Measurements from ENCODE around the gene BCAM. TPM values are rescaled to one million over a fixed set of nuclear protein-coding genes. Genes with fewer than 3 reads are reported as not detected.

The BCAM gene
- total and polyA plus RNA-seq, 2 donors (not counting 3 experiments of a cell fraction or from before 2014, with no cell fraction given): 23.9 to 28.5 TPM

GRCh38 chr19:44845612-44846454 is 36.9 kb downstream of the BCAM start, which contains the start of gene NECTIN2:
Gene NECTIN2 (plus strand): TSS chr19:44846297. CDS start chr19:44846526, 229 bp downstream.
- Histone ChIP-seq H3K27me3 (ENCODE audit: control insufficient read depth in 2 of 2, insufficient read depth in 2 of 2, low read length in 2 of 2) (no peaks in the 10 kb centered on the region), H3K27ac (ENCODE audit: insufficient read depth, low read depth, low read length) (peak within 1 kb of the TSS; percentile 99), H3K9me3 (replicated peaks; ENCODE audit: control insufficient read depth, insufficient read depth, low read length) (no peaks in the 10 kb centered on the region), H3K9ac (replicated peaks; ENCODE audit: extremely low read depth, insufficient read depth, low read length) (peak within 1 kb of the TSS; percentile 96), H4K20me1 (replicated peaks; ENCODE audit: control insufficient read depth, extremely low read depth, insufficient read depth, low read length) (no peaks in the 10 kb centered on the region), H3K4me3 (replicated peaks in 1 of 3; ENCODE audit: insufficient read depth in 1 of 3, low read depth in 1 of 3, low read length in 3 of 3) (peak within 1 kb of the TSS; percentile 69 to 96 (median 83)), H3K4me1 (ENCODE audit: control insufficient read depth, extremely low read depth, insufficient read depth, low read length) (peaks cover 35% of the 10 kb centered on the region), H3K9me1 (replicated peaks; ENCODE audit: control insufficient read depth, extremely low read depth, insufficient read depth, low read length) (no peaks in the 10 kb centered on the region), H3K79me2 (ENCODE audit: control insufficient read depth, insufficient read depth, low read length) (peaks cover 46% of the 10 kb centered on the region), H3K4me2 (ENCODE audit: insufficient read depth, low read length) (peak within 1 kb of the TSS; percentile 96), H3K36me3 (ENCODE audit: control insufficient read depth in 2 of 2, extremely low read depth in 1 of 2, insufficient read depth in 2 of 2, low read length in 2 of 2) (no peaks in the 10 kb centered on the region), H2AFZ (ENCODE audit: low read depth, low read length) (peak within 1 kb of the TSS; percentile 99)
- TF ChIP-seq POLR2AphosphoS5 (IDR thresholded peaks at IDR 0.05; ENCODE audit: insufficient read depth, low read depth, low read length) (peak; percentile 64), MAX (IDR thresholded peaks at IDR 0.05; ENCODE audit: insufficient read depth, insufficient read length) (peak; percentile 59), POLR2A (IDR thresholded peaks at IDR 0.05; ENCODE audit: low read depth, low read length) (peak; percentile 76), EZH2 (IDR thresholded peaks at IDR 0.05; ENCODE audit: borderline replicate concordance, low read depth, low read length, severe bottlenecking) (no peak), JUN (IDR thresholded peaks at IDR 0.05; ENCODE audit: borderline replicate concordance, insufficient read depth, insufficient read length, low read depth) (no peak), FOS (IDR thresholded peaks at IDR 0.05; ENCODE audit: borderline replicate concordance, insufficient read depth, low read length) (no peak), MYC (IDR thresholded peaks at IDR 0.05; ENCODE audit: low read depth, low read length) (no peak), GATA2 (IDR thresholded peaks at IDR 0.05; ENCODE audit: insufficient read depth, insufficient read length, low read depth, low read length) (no peak), CTCF (IDR thresholded peaks at IDR 0.05; ENCODE audit: extremely low read depth in 1 of 2, insufficient read depth in 1 of 2, low read depth in 1 of 2, low read length in 2 of 2) (peak; percentile 83 to 85)
- CTCF ChIA-PET: interaction anchor here (0.6 to 1.4 kb wide), 19 partner anchors 8 to 275 kb away, joined by 3 to 28 read pairs (median 4); partner anchors contain the start of gene BCAM
- peak; percentile 97 for FAIRE-seq
- BruUV-seq (replicated peaks): no TSS peak
- peak; percentile 99 for DNase-seq (ENCODE audit: low read depth, low spot score)
- dilution Hi-C loops (cut with MboI; ENCODE audit: extremely low pct_ligation_motif_present, low sequenced_read_pairs): no loop called here
- POLR2A ChIA-PET: interaction anchor here (1.0 kb wide), 1 partner anchor 44 kb away, joined by 3 read pairs; no protein-coding TSS in a partner anchor
- intact Hi-C loops (cut with micrococcal nuclease): loop anchor here (1.0 to 5.0 kb wide), 4 partner anchors 37 to 275 kb away; partner anchors contain the start of gene BCAM

Data from endothelial cell of umbilical vein (primary cell).